GM23338 (cell line): Measurements from ENCODE around the gene HOXA11. TPM values are rescaled to one million over a fixed set of nuclear protein-coding genes. Genes with fewer than 3 reads are reported as not detected.

ENCODE experiments used
- ATAC-seq: fragments of 200-7000 bp; cut with Tn5 transposase; 3 replicates; pipeline ENCODE4 v1.9.1; 2020
- DNase-seq: peaks from one replicate; pipeline ENCODE4 v3.0.0-alpha.2; 2015; ENCODE audit warnings: low spot score
- H2AFZ ChIP-seq: fragments of 200-600 bp; sonication (generic); 2 replicates; pipeline ENCODE4 v1.8.0; 2016; ENCODE audit warnings: antibody characterized with exemption, mild to moderate bottlenecking, moderate library complexity
- H3F3A ChIP-seq: fragments of 200-600 bp; sonication (generic); replicated peaks from 2 replicates; pipeline ENCODE4 v1.8.0; 2017; ENCODE audit warnings: antibody characterized with exemption, mixed run types, low read depth
- H3K27ac ChIP-seq: fragments of 200-600 bp; sonication (generic); 2 replicates; pipeline ENCODE4 v1.6.1; 2016; ENCODE audit warnings: low read depth
- H3K27me3 ChIP-seq: fragments of 200-600 bp; sonication (generic); 2 replicates; pipeline ENCODE4 v1.8.0; 2016; ENCODE audit warnings: mild to moderate bottlenecking, mixed run types, moderate library complexity; ENCODE audit not compliant: insufficient read depth
- H3K36me3 ChIP-seq: fragments of 200-600 bp; sonication (generic); 2 replicates; pipeline ENCODE4 v1.8.0; 2016; ENCODE audit warnings: mild to moderate bottlenecking; ENCODE audit not compliant: insufficient read depth
- H3K4me1 ChIP-seq: fragments of 200-600 bp; sonication (generic); 2 replicates; pipeline ENCODE4 v1.8.0; 2016; ENCODE audit warnings: mild to moderate bottlenecking, moderate library complexity; ENCODE audit not compliant: insufficient read depth
- H3K4me2 ChIP-seq: fragments of 200-600 bp; sonication (generic); 2 replicates; pipeline ENCODE4 v1.7.1; 2017; ENCODE audit warnings: mixed run types
- H3K4me3 ChIP-seq: fragments of 200-600 bp; sonication (generic); 2 replicates; pipeline ENCODE4 v1.6.1; 2016; ENCODE audit warnings: mixed run types
- H3K79me2 ChIP-seq: fragments of 200-600 bp; sonication (generic); replicated peaks from 2 replicates; pipeline ENCODE4 v1.8.0; 2017; ENCODE audit warnings: mild to moderate bottlenecking; ENCODE audit not compliant: insufficient read depth
- H3K9me2 ChIP-seq: fragments of 200-600 bp; sonication (generic); 2 replicates; pipeline ENCODE4 v1.8.0; 2017; ENCODE audit not compliant: insufficient read depth
- H4K20me1 ChIP-seq: fragments of 200-600 bp; sonication (generic); replicated peaks from 2 replicates; pipeline ENCODE4 v1.8.0; 2017; ENCODE audit warnings: mild to moderate bottlenecking; ENCODE audit not compliant: insufficient read depth
- H3K27ac Mint-ChIP-seq: 2 replicates; pipeline ENCODE4 v1.8.0; 2020; ENCODE audit warnings: inconsistent platforms, mild to moderate bottlenecking, moderate library complexity, mixed read lengths
- H3K27me3 Mint-ChIP-seq: 3 replicates; pipeline ENCODE4 v1.8.0; 2022; ENCODE audit warnings: low read depth, mild to moderate bottlenecking, moderate library complexity, mixed read lengths, inconsistent platforms; ENCODE audit not compliant: insufficient read depth, poor library complexity
- H3K36me3 Mint-ChIP-seq: 3 replicates; pipeline ENCODE4 v1.8.0; 2021; ENCODE audit warnings: low read depth, mild to moderate bottlenecking, inconsistent platforms, moderate library complexity, mixed read lengths
- H3K4me1 Mint-ChIP-seq: 3 replicates; pipeline ENCODE4 v1.8.0; 2020; ENCODE audit warnings: mild to moderate bottlenecking, inconsistent platforms, mixed read lengths
- H3K4me3 Mint-ChIP-seq: 3 replicates; pipeline ENCODE4 v1.8.0; 2021; ENCODE audit warnings: moderate library complexity, mild to moderate bottlenecking, inconsistent platforms, mixed read lengths
- H3K9me3 Mint-ChIP-seq: 3 replicates; pipeline ENCODE4 v1.8.0; 2020; ENCODE audit warnings: moderate library complexity, mild to moderate bottlenecking, inconsistent platforms, mixed read lengths
- CREB1 ChIP-seq: fragments of 250-450 bp; sonication (Bioruptor Pico); IDR thresholded peaks from 2 replicates; pipeline ENCODE4 v1.5.0; 2020; ENCODE audit warnings: low read depth, mild to moderate bottlenecking, moderate library complexity
- EZH2 ChIP-seq: fragments of 200-600 bp; sonication (generic); IDR thresholded peaks from one replicate; pipeline ENCODE4 v1.8.0; 2017; ENCODE audit warnings: antibody characterized with exemption, mild to moderate bottlenecking, low read depth; ENCODE audit not compliant: unreplicated experiment
- REST ChIP-seq: IDR thresholded peaks from one replicate; pipeline ENCODE4 v1.6.1; 2018; ENCODE audit warnings: antibody characterized with exemption; ENCODE audit not compliant: unreplicated experiment
- polyA plus RNA-seq: library from polyadenylated mRNA; unstranded; fragments of >200 nt; fragmentation: Nextera tagmentation; extraction: Ambion mirVana; gene quantifications from 2 replicates; pipeline ENCODE4 v1.2.1, GENCODE V29; 2016
- total RNA-seq: library from RNA; depleted of rRNA; stranded (reverse); fragments of >200 nt; shearing (Covaris generic); gene quantifications from 2 replicates; pipeline ENCODE4 v1.2.3, GENCODE V29; 2014

Gene HOXA11
- total and polyA plus RNA-seq, 2 experiments from 2014 or later = not detected

DNA sequence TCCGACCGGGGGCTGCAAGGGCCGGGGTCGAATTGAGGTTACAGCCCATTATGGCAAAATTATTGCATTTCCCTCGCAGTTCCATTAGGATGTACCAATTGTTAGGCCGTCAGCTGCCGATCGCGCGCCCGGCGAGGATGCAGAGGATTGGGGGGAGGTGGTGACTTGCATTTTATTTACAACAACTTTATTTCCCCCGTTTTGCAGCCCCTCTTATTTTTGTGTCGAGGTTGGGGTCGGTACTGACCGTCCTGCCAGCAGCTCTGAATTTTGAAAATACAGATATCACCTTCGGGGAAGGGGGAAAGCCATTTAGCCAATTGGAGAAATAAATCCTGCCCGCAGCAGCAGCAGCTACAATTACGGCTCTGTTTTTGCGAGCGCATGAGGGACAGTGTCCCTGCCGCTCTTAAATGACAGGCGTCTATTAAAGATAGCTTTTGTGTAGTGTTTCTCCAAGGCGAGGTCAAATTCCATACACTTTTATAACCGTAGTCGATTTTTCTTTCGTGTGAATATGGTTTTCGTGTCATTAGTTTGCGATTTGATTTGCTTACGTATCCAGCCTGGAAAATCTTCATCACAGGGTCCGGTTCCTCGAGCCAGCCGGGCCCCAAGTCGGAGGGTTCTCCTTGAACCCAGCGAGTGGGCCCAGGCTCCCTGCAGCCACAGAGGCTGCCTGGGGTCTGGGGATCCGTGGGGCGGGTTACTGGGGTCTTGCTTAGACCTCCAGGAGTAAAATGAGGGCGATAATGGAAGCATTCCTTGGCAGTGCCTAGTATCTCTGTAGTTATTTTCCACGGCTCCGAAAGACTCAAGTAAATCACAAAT is 40.9 kb downstream of the HOXA11 start:
- H3K9me2 ChIP-seq = no peaks in the 10 kb centered on the region
- DNase-seq = no peak
- no peak for ATAC-seq
- H3K27me3 ChIP-seq = peaks cover 100% of the 10 kb centered on the region
- H4K20me1 ChIP-seq = peaks cover 42% of the 10 kb centered on the region
- no peaks in the 10 kb centered on the region for H3K36me3 ChIP-seq
- H3K27ac ChIP-seq = no peak overlapping the region
- H3K4me3 ChIP-seq = no peak overlapping the region
- Mint-ChIP-seq H3K27ac (no peak overlapping the region), H3K4me3 (0 out of 3 replicates have a peak overlapping the region, but pooled peaks have one; percentile 19), H3K9me3 (peaks cover 28% of the 10 kb centered on the region), H3K4me1 (peaks cover 21% of the 10 kb centered on the region), H3K27me3 (peaks cover 100% of the 10 kb centered on the region), H3K36me3 (no peaks in the 10 kb centered on the region; the same call in 2 of the 3 replicates)
- peaks cover 40% of the 10 kb centered on the region for H3K4me1 ChIP-seq
- no peak overlapping the region for H2AFZ ChIP-seq
- TF ChIP-seq CREB1 (CRISPR knock-in tag) (no peak), REST (no peak), EZH2 (peak; percentile 57)
- H3F3A ChIP-seq = peaks cover 40% of the 10 kb centered on the region
- no peak overlapping the region; the same call in 1 of the 2 replicates for H3K4me2 ChIP-seq
- H3K79me2 ChIP-seq = no peaks in the 10 kb centered on the region

DNA sequence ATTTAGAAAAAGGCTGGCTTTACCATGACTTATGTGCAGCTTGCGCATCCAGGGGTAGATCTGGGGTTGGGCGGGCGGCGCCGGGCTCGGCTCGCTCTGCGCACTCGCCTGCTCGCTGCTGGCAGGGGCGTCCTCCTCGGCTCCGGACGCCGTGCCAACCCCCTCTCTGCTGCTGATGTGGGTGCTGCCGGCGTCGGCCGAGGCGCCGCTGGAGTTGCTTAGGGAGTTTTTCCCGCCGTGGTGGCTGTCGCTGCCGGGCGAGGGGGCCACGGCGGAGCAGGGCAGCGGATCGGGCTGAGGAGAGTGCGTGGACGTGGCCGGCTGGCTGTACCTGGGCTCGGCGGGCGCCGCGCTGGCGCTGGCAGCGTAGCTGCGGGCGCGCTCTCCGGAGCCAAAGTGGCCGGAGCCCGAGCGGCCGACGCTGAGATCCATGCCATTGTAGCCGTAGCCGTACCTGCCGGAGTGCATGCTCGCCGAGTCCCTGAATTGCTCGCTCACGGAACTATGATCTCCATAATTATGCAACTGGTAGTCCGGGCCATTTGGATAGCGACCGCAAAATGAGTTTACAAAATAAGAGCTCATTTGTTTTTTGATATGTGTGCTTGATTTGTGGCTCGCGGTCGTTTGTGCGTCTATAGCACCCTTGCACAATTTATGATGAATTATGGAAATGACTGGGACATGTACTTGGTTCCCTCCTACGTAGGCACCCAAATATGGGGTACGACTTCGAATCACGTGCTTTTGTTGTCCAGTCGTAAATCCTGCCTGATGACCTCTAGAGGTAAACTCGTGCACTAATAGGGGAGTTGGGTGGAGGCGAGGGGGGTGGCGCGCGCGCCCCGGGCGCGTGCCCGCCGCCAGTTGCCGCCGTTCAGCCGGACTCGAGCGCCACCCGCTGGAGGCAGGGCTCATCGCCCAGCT is 41.7 kb downstream of the HOXA11 start, which contains the start of gene HOXA5:
TSS of gene HOXA5 (minus strand) at position 659 of the 927 bp plus-strand sequence. CDS start at position 585, 74 bp downstream.
- Mint-ChIP-seq H3K4me1 (peaks cover 24% of the 10 kb centered on the region), H3K36me3 (no peaks in the 10 kb centered on the region; the same call in 2 of the 3 replicates), H3K4me3 (peak within 1 kb of the TSS; percentile 63), H3K9me3 (peaks cover 26% of the 10 kb centered on the region), H3K27me3 (peaks cover 100% of the 10 kb centered on the region), H3K27ac (no peak within 1 kb of the TSS)
- peaks cover 42% of the 10 kb centered on the region for H3F3A ChIP-seq
- peaks cover 44% of the 10 kb centered on the region for H4K20me1 ChIP-seq
- peak within 1 kb of the TSS; percentile 67; the same call in 1 of the 2 replicates for H2AFZ ChIP-seq
- peak; percentile 91 for DNase-seq
- no peaks in the 10 kb centered on the region for H3K9me2 ChIP-seq
- peaks cover 40% of the 10 kb centered on the region for H3K4me1 ChIP-seq
- ATAC-seq = peak; percentile 36
- peak within 1 kb of the TSS; percentile 93 for H3K4me2 ChIP-seq
- no peaks in the 10 kb centered on the region for H3K36me3 ChIP-seq
- no peaks in the 10 kb centered on the region for H3K79me2 ChIP-seq
- H3K27me3 ChIP-seq = peaks cover 100% of the 10 kb centered on the region
- no peak within 1 kb of the TSS for H3K27ac ChIP-seq
- peak within 1 kb of the TSS; percentile 60 for H3K4me3 ChIP-seq
- TF ChIP-seq CREB1 (CRISPR knock-in tag) = peak; percentile 53
- no peak for TF ChIP-seq REST
